WTC11 (cell line): ENCODE data around the gene TNIK. TPM values are rescaled to one million over a fixed set of nuclear protein-coding genes. Genes with fewer than 3 reads are reported as not detected.

Source experiments
- ATAC-seq: fragments of 200-7000 bp; cut with Tn5 transposase; 2 replicates; pipeline ENCODE4 v1.10.0; 2021; ENCODE audit warnings: mild to moderate bottlenecking, moderate library complexity
- CTCF ChIA-PET: fragments of 300-600 bp; sonication (Branson Sonifier 250); formaldehyde crosslinking; loops from one replicate; lab custom pipeline; 2021; ENCODE audit warnings: antibody characterized with exemption; lab: Charles Lee
- POLR2A ChIA-PET: fragments of 350-600 bp; sonication (Branson Sonifier 250); formaldehyde crosslinking; loops from one replicate; lab custom pipeline; 2021; ENCODE audit warnings: antibody characterized with exemption; lab: Charles Lee
- DNase-seq: peaks from one replicate; pipeline ENCODE4 v3.0.0; 2021; ENCODE audit warnings: low spot score
- H3K27ac Mint-ChIP-seq: 2 replicates; pipeline ENCODE4 v1.8.0; 2021; ENCODE audit warnings: mixed read lengths
- H3K27me3 Mint-ChIP-seq: 2 replicates; pipeline ENCODE4 v1.8.0; 2021; ENCODE audit warnings: low read depth, mild to moderate bottlenecking, moderate library complexity, mixed read lengths
- H3K36me3 Mint-ChIP-seq: 2 replicates; pipeline ENCODE4 v1.8.0; 2021; ENCODE audit warnings: mixed read lengths
- H3K4me1 Mint-ChIP-seq: 2 replicates; pipeline ENCODE4 v1.8.0; 2022; ENCODE audit warnings: mixed read lengths
- H3K4me3 Mint-ChIP-seq: 2 replicates; pipeline ENCODE4 v1.8.0; 2021; ENCODE audit warnings: mild to moderate bottlenecking, moderate library complexity, mixed read lengths
- H3K9me3 Mint-ChIP-seq: 2 replicates; pipeline ENCODE4 v1.8.0; 2021; ENCODE audit warnings: mixed read lengths
- ATF2 ChIP-seq: sonication (generic); formaldehyde crosslinking; IDR thresholded peaks from 2 replicates; pipeline ENCODE4 v1.8.1; 2022; ENCODE audit warnings: low read depth, missing genetic modification reagents, borderline replicate concordance
- CTCF ChIP-seq: fragments of 200-600 bp; IDR thresholded peaks from 2 replicates; pipeline ENCODE4 v1.8.0; 2022; ENCODE audit warnings: antibody characterized with exemption
- E2F1 ChIP-seq: sonication (generic); formaldehyde crosslinking; IDR thresholded peaks from 2 replicates; pipeline ENCODE4 v1.8.0; 2022; ENCODE audit warnings: mild to moderate bottlenecking, missing genetic modification reagents
- E2F4 ChIP-seq: sonication (generic); formaldehyde crosslinking; IDR thresholded peaks from 2 replicates; pipeline ENCODE4 v1.8.1; 2022; ENCODE audit warnings: low read depth, mild to moderate bottlenecking, moderate library complexity, missing genetic modification reagents, borderline replicate concordance
- EMX1 ChIP-seq: fragments of 250-450 bp; sonication (Bioruptor Pico); IDR thresholded peaks from 2 replicates; pipeline ENCODE4 v1.8.0; 2021; ENCODE audit warnings: mild to moderate bottlenecking
- FOXK1 ChIP-seq: sonication (generic); formaldehyde crosslinking; IDR thresholded peaks from 2 replicates; pipeline ENCODE4 v1.8.0; 2022; ENCODE audit warnings: mild to moderate bottlenecking, moderate library complexity, missing genetic modification reagents
- FOXP1 ChIP-seq: sonication (generic); formaldehyde crosslinking; IDR thresholded peaks from 2 replicates; pipeline ENCODE4 v1.8.0; 2022; ENCODE audit warnings: missing genetic modification reagents, mild to moderate bottlenecking, moderate library complexity, borderline replicate concordance
- PREB ChIP-seq: sonication (generic); formaldehyde crosslinking; IDR thresholded peaks from 2 replicates; pipeline ENCODE4 v1.8.1; 2022; ENCODE audit warnings: mild to moderate bottlenecking, missing genetic modification reagents, moderate library complexity, borderline replicate concordance
- TEAD1 ChIP-seq: sonication (generic); formaldehyde crosslinking; IDR thresholded peaks from 2 replicates; pipeline ENCODE4 v1.8.0; 2022; ENCODE audit warnings: mild to moderate bottlenecking, missing genetic modification reagents
- ZNF232 ChIP-seq: sonication (generic); formaldehyde crosslinking; IDR thresholded peaks from 2 replicates; pipeline ENCODE4 v1.8.0; 2022; ENCODE audit warnings: mild to moderate bottlenecking, missing genetic modification reagents
- ZNF423 ChIP-seq: fragments of 250-450 bp; sonication (Bioruptor Pico); IDR thresholded peaks from 2 replicates; pipeline ENCODE4 v2.1.2; 2022; ENCODE audit warnings: mild to moderate bottlenecking, moderate library complexity
- ZSCAN18 ChIP-seq: fragments of 250-450 bp; sonication (Bioruptor Pico); IDR thresholded peaks from 2 replicates; pipeline ENCODE4 v2.1.2; 2022; ENCODE audit warnings: mild to moderate bottlenecking, moderate library complexity
- total RNA-seq: library from RNA; stranded (reverse); gene quantifications from 3 replicates; pipeline ENCODE4 v1.2.3, GENCODE V29; 2021

Gene TNIK
- total RNA-seq, 1 experiment from 2014 or later: 50.3 TPM

GRCh38 chr3:171336406-171336805, 123.8 kb downstream of the TNIK start (continued):
- TF ChIP-seq FOXK1 (CRISPR knock-in tag): no peak

- no peak for ATAC-seq
- no peak overlapping the region for H3K27ac Mint-ChIP-seq
- no peaks in the 10 kb centered on the region for H3K27me3 Mint-ChIP-seq
These were observed 124.6 kb downstream of the TNIK start for GRCh38 chr3:171335559-171335958.

More at GRCh38 chr3:171335559-171335958, 124.6 kb downstream of the TNIK start:
- ChIA-PET CTCF (no interaction called here), POLR2A (no interaction called here)
- peaks cover 60% of the 10 kb centered on the region for H3K4me1 Mint-ChIP-seq
- H3K36me3 Mint-ChIP-seq: no peaks in the 10 kb centered on the region
- TF ChIP-seq EMX1: no peak
- TF ChIP-seq ZNF423 (CRISPR knock-in tag): no peak
- no peak for TF ChIP-seq CTCF
- no peak for TF ChIP-seq ZNF232 (CRISPR knock-in tag)
- no peak for TF ChIP-seq FOXP1 (CRISPR knock-in tag)
- no peak for TF ChIP-seq ZSCAN18 (CRISPR knock-in tag)
- no peak for TF ChIP-seq E2F4
- no peak for TF ChIP-seq TEAD1 (CRISPR knock-in tag)
- TF ChIP-seq E2F1: no peak
- no peak for TF ChIP-seq ATF2
- no peak for TF ChIP-seq PREB (CRISPR knock-in tag)
- no peak for DNase-seq
- H3K4me3 Mint-ChIP-seq: no peak overlapping the region
- no peaks in the 10 kb centered on the region for H3K9me3 Mint-ChIP-seq
